ENCODE data around the gene CKLF. TPM values are rescaled to one million over a fixed set of nuclear protein-coding genes. Genes with fewer than 3 reads are reported as not detected.

CKLF gene
- polyA plus RNA-seq, 1 of the 3 experiments (the other 2 are of a cell fraction): 211 TPM

- Histone ChIP-seq H3K4me2 (no peak overlapping the region), H4K20me1 (ENCODE audit: insufficient read depth) (no peaks in the 10 kb centered on the region), H3K9me2 (no peaks in the 10 kb centered on the region), H2AFZ (ENCODE audit: low read depth) (no peak overlapping the region), H3K9me3 (no peaks in the 10 kb centered on the region), H3K27ac (ENCODE audit: low read depth in 2 of 2, low read length in 1 of 2) (no peak overlapping the region), H3K79me2 (ENCODE audit: insufficient read depth) (no peaks in the 10 kb centered on the region), H3K4me3 (ENCODE audit: low read depth in 2 of 2, low read length in 1 of 2) (no peak overlapping the region), H3K9ac (no peak overlapping the region), H3F3A (replicated peaks; ENCODE audit: insufficient read depth) (no peaks in the 10 kb centered on the region), H3K27me3 (ENCODE audit: insufficient read depth) (no peaks in the 10 kb centered on the region), H3K4me1 (ENCODE audit: control insufficient read depth in 1 of 2, insufficient read depth in 2 of 2, low read depth in 1 of 2, low read length in 1 of 2) (no peaks in the 10 kb centered on the region), H3K36me3 (replicated peaks in 1 of 2; ENCODE audit: control insufficient read depth in 1 of 2, insufficient read depth in 2 of 2, low read length in 1 of 2) (no peaks in the 10 kb centered on the region)
- ChIA-PET CTCF (interaction anchor here (2.7 kb wide), 1 partner anchor 184 kb away, joined by 15 read pairs; no protein-coding TSS in a partner anchor), POLR2A (no interaction called here)
- WGBS (ENCODE audit: low lambda C conversion rate): 85% methylated on average over 8 of the region's 8 CpGs
- no peak for TF ChIP-seq FOXJ3 (CRISPR knock-in tag; IDR thresholded peaks at IDR 0.05)
- TF ChIP-seq MEF2A (IDR thresholded peaks at IDR 0.05; ENCODE audit: borderline replicate concordance, low read depth): no peak
- no peak for TF ChIP-seq RCOR1 (IDR thresholded peaks at IDR 0.05; ENCODE audit: low read length)
- TF ChIP-seq TEAD4 (IDR thresholded peaks at IDR 0.05; ENCODE audit: borderline replicate concordance, insufficient read depth): no peak
- no peak for TF ChIP-seq MXI1 (IDR thresholded peaks at IDR 0.05; ENCODE audit: low read depth, low read length)
- TF ChIP-seq TAF1 (IDR thresholded peaks at IDR 0.05; ENCODE audit: borderline replicate concordance, low read depth, low read length): no peak
- TF ChIP-seq RAD21 (IDR thresholded peaks at IDR 0.05; ENCODE audit: low read length): no peak
- TF ChIP-seq PBX3 (IDR thresholded peaks at IDR 0.05): no peak
- TF ChIP-seq NFIC (IDR thresholded peaks at IDR 0.05; ENCODE audit: borderline replicate concordance): no peak
- no peak for TF ChIP-seq NRF1 (IDR thresholded peaks at IDR 0.05; ENCODE audit: low read depth, low read length)
- TF ChIP-seq GABPA (IDR thresholded peaks at IDR 0.05; ENCODE audit: low read depth): no peak
- TF ChIP-seq SMC3 (IDR thresholded peaks at IDR 0.05; ENCODE audit: low read depth, low read length): no peak
- TF ChIP-seq FOSL2 (IDR thresholded peaks at IDR 0.05; ENCODE audit: borderline replicate concordance, low read depth): no peak
- TF ChIP-seq ELF1 (IDR thresholded peaks at IDR 0.05): no peak
- no peak for TF ChIP-seq SIN3A (IDR thresholded peaks at IDR 0.05; ENCODE audit: borderline replicate concordance, low read depth, low read length)
- no peak for TF ChIP-seq ZBTB33 (IDR thresholded peaks at IDR 0.05; ENCODE audit: borderline replicate concordance, low read depth)
- no peak for TF ChIP-seq MAX (IDR thresholded peaks at IDR 0.05; ENCODE audit: low read depth)
- DNase-seq: no peak
Measured at GRCh38 chr16:66590322-66590721, 37.9 kb downstream of the CKLF start.

GRCh38 chr16:66591018-66591417 is 38.6 kb downstream of the CKLF start:
- Histone ChIP-seq H4K20me1 (ENCODE audit: insufficient read depth) (no peaks in the 10 kb centered on the region), H3K4me1 (ENCODE audit: control insufficient read depth in 1 of 2, insufficient read depth in 2 of 2, low read depth in 1 of 2, low read length in 1 of 2) (no peaks in the 10 kb centered on the region), H3K27ac (ENCODE audit: low read depth in 2 of 2, low read length in 1 of 2) (no peak overlapping the region), H3K9ac (no peak overlapping the region), H3K4me2 (no peak overlapping the region), H3K4me3 (ENCODE audit: low read depth in 2 of 2, low read length in 1 of 2) (no peak overlapping the region), H3K36me3 (replicated peaks in 1 of 2; ENCODE audit: control insufficient read depth in 1 of 2, insufficient read depth in 2 of 2, low read length in 1 of 2) (no peaks in the 10 kb centered on the region), H3F3A (replicated peaks; ENCODE audit: insufficient read depth) (no peaks in the 10 kb centered on the region), H3K9me3 (no peaks in the 10 kb centered on the region), H3K9me2 (no peaks in the 10 kb centered on the region), H3K27me3 (ENCODE audit: insufficient read depth) (no peaks in the 10 kb centered on the region), H3K79me2 (ENCODE audit: insufficient read depth) (no peaks in the 10 kb centered on the region), H2AFZ (ENCODE audit: low read depth) (no peak overlapping the region)
- TF ChIP-seq MXI1 (IDR thresholded peaks at IDR 0.05; ENCODE audit: low read depth, low read length) (no peak), RXRA (IDR thresholded peaks at IDR 0.05; ENCODE audit: borderline replicate concordance, low read depth) (no peak), RFX5 (IDR thresholded peaks at IDR 0.05; ENCODE audit: low read length) (no peak), FOSL2 (IDR thresholded peaks at IDR 0.05; ENCODE audit: borderline replicate concordance, low read depth) (no peak), GATA2 (CRISPR knock-in tag; IDR thresholded peaks at IDR 0.05) (no peak), POLR2AphosphoS5 (IDR thresholded peaks at IDR 0.05; ENCODE audit: low read depth, low read length) (no peak)
- CTCF ChIA-PET: interaction anchor here (2.7 kb wide), 1 partner anchor 185 kb away, joined by 15 read pairs; no protein-coding TSS in a partner anchor
- no peak for DNase-seq
- 83% methylated on average over 4 of the region's 4 CpGs for WGBS (ENCODE audit: low lambda C conversion rate)
- POLR2A ChIA-PET: no interaction called here

Measured in SK-N-SH (cell line).